Smooth muscle cell (in vitro differentiated cells): ENCODE results near the gene METTL18. TPM values are rescaled to one million over a fixed set of nuclear protein-coding genes. Genes with fewer than 3 reads are reported as not detected.

Experiments used
- DNase-seq: peaks from one replicate; lab custom pipeline; 2025; ENCODE audit not compliant: unreplicated experiment; lab: John Stamatoyannopoulos, UW
- H2AFZ ChIP-seq: fragments of 200-600 bp; sonication (generic); 2 replicates; pipeline ENCODE4 v1.6.0; 2016; ENCODE audit warnings: antibody characterized with exemption, low read depth, mild to moderate bottlenecking
- H3F3A ChIP-seq: fragments of 200-600 bp; sonication (generic); 2 replicates; pipeline ENCODE4 v1.6.0; 2017; ENCODE audit warnings: antibody characterized with exemption, low read depth
- H3K27ac ChIP-seq: fragments of 200-600 bp; sonication (generic); 2 replicates; pipeline ENCODE4 v1.5.1; 2016; ENCODE audit warnings: low read depth, mild to moderate bottlenecking
- H3K27me3 ChIP-seq: fragments of 200-600 bp; sonication (generic); 2 replicates; pipeline ENCODE4 v1.6.1; 2016; ENCODE audit warnings: low read depth, mild to moderate bottlenecking
- H3K36me3 ChIP-seq: fragments of 200-600 bp; sonication (generic); 2 replicates; pipeline ENCODE4 v1.5.1; 2016; ENCODE audit warnings: low read depth
- H3K4me1 ChIP-seq: fragments of 200-600 bp; sonication (generic); 2 replicates; pipeline ENCODE4 v1.5.1; 2016; ENCODE audit warnings: low read depth
- H3K4me2 ChIP-seq: fragments of 200-600 bp; sonication (generic); 2 replicates; pipeline ENCODE4 v1.6.0; 2016; ENCODE audit warnings: mild to moderate bottlenecking
- H3K4me3 ChIP-seq: fragments of 200-600 bp; sonication (generic); 2 replicates; pipeline ENCODE4 v1.5.1; 2016; ENCODE audit warnings: mild to moderate bottlenecking
- H3K79me2 ChIP-seq: fragments of 200-600 bp; sonication (generic); 2 replicates; pipeline ENCODE4 v1.6.0; 2016; ENCODE audit warnings: low read depth, mild to moderate bottlenecking
- H3K9ac ChIP-seq: fragments of 200-600 bp; sonication (generic); 2 replicates; pipeline ENCODE4 v1.6.0; 2016; ENCODE audit warnings: low read depth
- H3K9me3 ChIP-seq: fragments of 200-600 bp; sonication (generic); replicated peaks from 2 replicates; pipeline ENCODE4 v1.5.1; 2016; ENCODE audit warnings: low read depth
- H4K20me1 ChIP-seq: fragments of 200-600 bp; sonication (generic); 2 replicates; pipeline ENCODE4 v1.6.0; 2016; ENCODE audit warnings: low read depth
- CTCF ChIP-seq: fragments of 200-600 bp; sonication (generic); IDR thresholded peaks from 2 replicates; pipeline ENCODE4 v1.5.1; 2017; ENCODE audit warnings: borderline replicate concordance, mild to moderate bottlenecking, antibody characterized with exemption; ENCODE audit not compliant: insufficient read depth, poor library complexity, severe bottlenecking
- WGBS: methylation state at CpG from one replicate; pipeline ENCODE4 v1.1.7; 2016; ENCODE audit warnings: low lambda C conversion rate; 5-methylcytosine and 5-hydroxymethylcytosine counted together
- polyA plus RNA-seq: library from polyadenylated mRNA; unstranded; fragments of >200 nt; fragmentation: Nextera tagmentation; extraction: Ambion mirVana; gene quantifications from 2 replicates; pipeline ENCODE4 v1.2.1, GENCODE V29; 2016
- total RNA-seq: library from RNA; depleted of rRNA; stranded (reverse); fragments of >200 nt; gene quantifications from 2 replicates; pipeline ENCODE4 v1.2.3, GENCODE V29; 2014

The METTL18 gene
- total and polyA plus RNA-seq, 2 experiments from 2014 or later = 5.2 to 6.1 TPM

- H3K36me3 ChIP-seq = no peaks in the 10 kb centered on the region
- H3K79me2 ChIP-seq = no peaks in the 10 kb centered on the region
- peaks cover 9% of the 10 kb centered on the region for H3F3A ChIP-seq
- DNase-seq = no peak
- no peak overlapping the region for H3K4me2 ChIP-seq
- no peaks in the 10 kb centered on the region for H3K9me3 ChIP-seq
- H3K4me3 ChIP-seq = no peak overlapping the region
- 88% methylated on average over 7 of the region's 7 CpGs for WGBS
- no peak overlapping the region for H3K9ac ChIP-seq
- no peaks in the 10 kb centered on the region for H3K4me1 ChIP-seq
- no peak overlapping the region for H2AFZ ChIP-seq
- TF ChIP-seq CTCF = no peak
- no peaks in the 10 kb centered on the region for H4K20me1 ChIP-seq
- H3K27me3 ChIP-seq = peaks cover 18% of the 10 kb centered on the region
- H3K27ac ChIP-seq = no peak overlapping the region
Observed at GRCh38 chr1:169765580-169766331, 29.0 kb downstream of the METTL18 start.

- Histone ChIP-seq H3F3A (peaks cover 9% of the 10 kb centered on the region), H3K36me3 (no peaks in the 10 kb centered on the region), H3K4me1 (no peaks in the 10 kb centered on the region), H3K9me3 (no peaks in the 10 kb centered on the region), H3K27me3 (peaks cover 11% of the 10 kb centered on the region), H3K4me3 (no peak overlapping the region), H3K79me2 (no peaks in the 10 kb centered on the region), H3K27ac (no peak overlapping the region), H3K4me2 (no peak overlapping the region), H2AFZ (no peak overlapping the region), H4K20me1 (no peaks in the 10 kb centered on the region), H3K9ac (no peak overlapping the region)
- no peak for DNase-seq
- 88% methylated on average over 1 of the region's 1 CpG for WGBS
- no peak for TF ChIP-seq CTCF
Observed at GRCh38 chr1:169764919-169765318, 29.8 kb downstream of the METTL18 start.

- TF ChIP-seq CTCF = no peak
- no peaks in the 10 kb centered on the region for H4K20me1 ChIP-seq
- DNase-seq = no peak
Observed at GRCh38 chr1:169762699-169763098, 32.0 kb downstream of the METTL18 start.

GRCh38 chr1:169759038-169759437 is 35.7 kb downstream of the METTL18 start:
- 93% methylated on average over 3 of the region's 3 CpGs for WGBS
- Histone ChIP-seq H3K27me3 (no peaks in the 10 kb centered on the region), H3K4me1 (no peaks in the 10 kb centered on the region), H3K9me3 (no peaks in the 10 kb centered on the region), H3K9ac (no peak overlapping the region), H3K27ac (no peak overlapping the region), H2AFZ (no peak overlapping the region), H3K79me2 (no peaks in the 10 kb centered on the region), H4K20me1 (no peaks in the 10 kb centered on the region), H3K4me3 (no peak overlapping the region), H3K4me2 (no peak overlapping the region), H3F3A (peaks cover 9% of the 10 kb centered on the region), H3K36me3 (no peaks in the 10 kb centered on the region)
- no peak for DNase-seq
- no peak for TF ChIP-seq CTCF

More at GRCh38 chr1:169762699-169763098, 32.0 kb downstream of the METTL18 start:
- no peaks in the 10 kb centered on the region for H3K27me3 ChIP-seq
- H3K4me3 ChIP-seq = no peak overlapping the region
- WGBS = 97% methylated on average over 1 of the region's 1 CpG
- H3K9me3 ChIP-seq = no peaks in the 10 kb centered on the region
- no peak overlapping the region for H3K4me2 ChIP-seq
- no peaks in the 10 kb centered on the region for H3K36me3 ChIP-seq
- no peaks in the 10 kb centered on the region for H3K79me2 ChIP-seq
- peak overlapping the region; percentile 31 for H2AFZ ChIP-seq
- H3F3A ChIP-seq = peaks cover 9% of the 10 kb centered on the region
- no peak overlapping the region for H3K9ac ChIP-seq
- no peaks in the 10 kb centered on the region for H3K4me1 ChIP-seq
- H3K27ac ChIP-seq = peak overlapping the region; percentile 9
